Measurements from ENCODE around the gene GPR137B. TPM values are rescaled to one million over a fixed set of nuclear protein-coding genes. Genes with fewer than 3 reads are reported as not detected.

The GPR137B gene
- total RNA-seq, 2 donors from 2014 or later: 22.7 to 39.7 TPM

DNA sequence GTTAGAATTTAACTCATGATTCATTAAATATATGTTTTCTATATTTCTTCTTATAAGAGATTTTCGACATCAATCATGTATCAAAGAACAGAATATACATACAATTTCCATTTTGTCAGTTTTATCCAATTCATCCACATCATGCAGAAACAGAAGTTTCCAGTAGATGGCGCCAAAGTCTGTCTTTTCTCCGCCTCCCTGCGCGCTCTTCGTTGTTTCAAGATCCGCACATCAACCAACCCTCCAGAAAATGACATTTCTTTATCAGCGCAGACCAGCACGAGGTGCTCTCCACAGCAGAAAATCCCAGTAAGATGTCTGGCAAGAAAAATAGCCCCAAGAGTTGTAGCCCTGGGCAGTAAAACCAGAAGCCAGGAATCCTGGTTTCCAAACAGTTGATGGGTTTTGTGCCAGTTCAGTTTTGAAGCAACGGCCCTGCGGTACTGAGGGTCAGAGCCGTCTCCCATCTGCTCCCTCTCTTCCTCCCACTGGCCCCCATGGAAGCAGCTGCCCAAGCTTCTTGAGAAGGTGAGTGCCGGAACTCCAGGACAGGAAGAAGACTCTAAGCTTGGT lies 38.6 kb upstream of the GPR137B start:
- H3K4me1 ChIP-seq: peaks cover 0 to 4% of the 10 kb centered on the region in 2 donors
- H3K4me3 ChIP-seq: no peak overlapping the region
- no peaks in the 10 kb centered on the region for H3K27me3 ChIP-seq
- DNase-seq (ENCODE audit: low spot score): peak; percentile 64
- no peaks in the 10 kb centered on the region for H3K9me3 ChIP-seq
- no peak overlapping the region for H3K27ac ChIP-seq
- H3K36me3 ChIP-seq: no peaks in the 10 kb centered on the region
- TF ChIP-seq, protein P1, sequence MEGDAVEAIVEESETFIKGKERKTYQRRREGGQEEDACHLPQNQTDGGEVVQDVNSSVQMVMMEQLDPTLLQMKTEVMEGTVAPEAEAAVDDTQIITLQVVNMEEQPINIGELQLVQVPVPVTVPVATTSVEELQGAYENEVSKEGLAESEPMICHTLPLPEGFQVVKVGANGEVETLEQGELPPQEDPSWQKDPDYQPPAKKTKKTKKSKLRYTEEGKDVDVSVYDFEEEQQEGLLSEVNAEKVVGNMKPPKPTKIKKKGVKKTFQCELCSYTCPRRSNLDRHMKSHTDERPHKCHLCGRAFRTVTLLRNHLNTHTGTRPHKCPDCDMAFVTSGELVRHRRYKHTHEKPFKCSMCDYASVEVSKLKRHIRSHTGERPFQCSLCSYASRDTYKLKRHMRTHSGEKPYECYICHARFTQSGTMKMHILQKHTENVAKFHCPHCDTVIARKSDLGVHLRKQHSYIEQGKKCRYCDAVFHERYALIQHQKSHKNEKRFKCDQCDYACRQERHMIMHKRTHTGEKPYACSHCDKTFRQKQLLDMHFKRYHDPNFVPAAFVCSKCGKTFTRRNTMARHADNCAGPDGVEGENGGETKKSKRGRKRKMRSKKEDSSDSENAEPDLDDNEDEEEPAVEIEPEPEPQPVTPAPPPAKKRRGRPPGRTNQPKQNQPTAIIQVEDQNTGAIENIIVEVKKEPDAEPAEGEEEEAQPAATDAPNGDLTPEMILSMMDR (IDR thresholded peaks at IDR 0.05): peak; percentile 71 to 84

DNA sequence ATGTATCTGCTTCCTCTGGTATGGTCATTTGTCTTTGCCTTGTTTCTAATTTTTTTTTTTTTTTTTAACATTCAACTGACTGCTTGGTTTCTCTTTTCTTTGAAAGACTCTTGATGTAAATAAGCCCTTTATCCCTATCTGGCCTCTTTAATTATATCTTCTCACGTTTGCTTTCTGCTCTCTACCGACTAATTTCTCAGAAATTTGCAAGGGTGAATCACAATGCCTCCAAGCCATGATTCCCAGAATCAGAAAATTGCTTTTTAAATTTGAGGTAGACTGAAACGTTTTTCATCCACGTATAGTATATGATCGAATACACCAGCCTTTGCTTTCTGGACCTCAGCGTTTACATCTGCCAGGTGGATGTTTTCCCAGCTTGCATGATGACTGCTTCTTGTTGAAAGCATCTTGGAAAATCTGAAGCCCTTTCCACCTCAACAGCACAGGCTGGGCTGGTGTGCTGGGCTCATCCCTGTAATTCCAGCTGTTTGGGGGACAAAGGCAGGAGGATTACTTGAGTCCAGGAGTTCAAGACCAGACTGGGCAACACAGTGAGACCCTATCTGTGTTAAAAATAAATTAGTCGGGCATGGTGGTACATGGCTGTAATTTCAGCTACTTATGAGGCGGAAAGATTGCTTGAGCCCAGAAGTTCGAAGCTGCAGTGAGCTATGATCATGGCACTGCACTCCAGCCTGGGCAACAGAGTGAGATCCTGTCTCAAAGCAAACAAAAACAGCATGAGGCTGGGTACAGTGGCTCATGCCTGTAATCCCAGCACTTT lies 35.0 kb upstream of the GPR137B start:
- no peak overlapping the region for H3K27ac ChIP-seq
- H3K27me3 ChIP-seq: no peaks in the 10 kb centered on the region
- no peaks in the 10 kb centered on the region for H3K36me3 ChIP-seq
- no peak overlapping the region for H3K4me3 ChIP-seq
- TF ChIP-seq, protein P1 (IDR thresholded peaks at IDR 0.05): no peak
- no peak for DNase-seq (ENCODE audit: low spot score)
- peaks cover 0 to 4% of the 10 kb centered on the region in 2 donors for H3K4me1 ChIP-seq
- no peaks in the 10 kb centered on the region for H3K9me3 ChIP-seq

DNA sequence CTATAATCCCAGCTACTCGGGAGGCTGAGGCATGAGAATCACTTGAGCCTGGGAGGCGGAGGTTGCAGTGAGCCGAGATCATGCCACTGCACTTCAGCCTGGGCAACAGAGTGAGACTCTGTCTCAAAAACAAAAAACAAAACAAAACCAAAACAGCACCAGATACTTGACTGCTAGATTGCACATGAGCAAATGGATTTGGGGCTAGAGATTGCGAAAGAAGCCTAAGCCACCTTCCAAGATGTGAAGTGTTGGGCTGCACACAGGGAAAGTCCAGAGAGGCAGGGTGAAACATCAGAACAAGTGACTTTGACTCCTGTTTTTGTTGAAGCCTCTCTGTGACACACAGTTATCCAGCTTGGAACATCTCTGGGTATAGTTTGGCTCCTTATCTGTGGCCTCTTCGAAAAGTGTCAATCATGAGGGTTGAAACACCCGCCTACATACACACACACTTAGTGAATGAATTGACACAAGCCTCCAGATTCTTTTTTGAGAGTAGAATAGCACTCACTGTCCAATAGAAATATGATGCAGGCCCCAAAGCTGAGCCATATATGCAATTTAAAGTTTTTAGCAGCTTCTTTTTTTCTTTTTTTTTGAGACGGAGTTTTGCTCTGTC lies 34.2 kb upstream of the GPR137B start:
- TF ChIP-seq, protein P1 (IDR thresholded peaks at IDR 0.05): no peak

DNA sequence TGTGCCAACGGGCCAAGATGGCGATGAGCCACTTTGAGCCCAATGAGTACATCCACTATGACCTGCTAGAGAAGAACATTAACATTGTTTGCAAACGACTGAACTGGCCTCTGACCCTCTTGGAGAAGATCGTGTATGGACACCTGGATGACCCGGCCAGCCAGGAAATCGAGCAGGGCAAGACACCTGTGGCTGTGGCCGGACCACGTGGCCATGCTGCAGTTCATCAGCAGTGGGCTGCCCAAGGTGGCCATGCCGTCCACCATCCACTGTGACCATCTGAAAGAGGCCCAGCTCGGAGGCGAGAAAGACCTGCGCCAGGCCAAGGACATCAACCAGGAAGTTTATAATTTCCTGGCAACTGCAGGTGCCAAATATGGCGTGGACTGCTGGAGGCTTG lies 32.2 kb upstream of the GPR137B start:
- no peak overlapping the region for H3K27ac ChIP-seq
- no peak for DNase-seq (ENCODE audit: low spot score)
- H3K9me3 ChIP-seq: no peaks in the 10 kb centered on the region
- no peak overlapping the region for H3K4me3 ChIP-seq
- H3K27me3 ChIP-seq: no peaks in the 10 kb centered on the region
- H3K4me1 ChIP-seq: no peaks in the 10 kb centered on the region
- TF ChIP-seq, protein P1 (IDR thresholded peaks at IDR 0.05): no peak
- no peaks in the 10 kb centered on the region for H3K36me3 ChIP-seq

More for the DNA sequence above, 34.2 kb upstream of the GPR137B start:
- Histone ChIP-seq H3K27ac (no peak overlapping the region), H3K9me3 (no peaks in the 10 kb centered on the region), H3K36me3 (no peaks in the 10 kb centered on the region), H3K4me1 (peaks cover 0 to 4% of the 10 kb centered on the region in 2 donors), H3K27me3 (no peaks in the 10 kb centered on the region), H3K4me3 (no peak overlapping the region)
- DNase-seq (ENCODE audit: low spot score): no peak

DNA sequence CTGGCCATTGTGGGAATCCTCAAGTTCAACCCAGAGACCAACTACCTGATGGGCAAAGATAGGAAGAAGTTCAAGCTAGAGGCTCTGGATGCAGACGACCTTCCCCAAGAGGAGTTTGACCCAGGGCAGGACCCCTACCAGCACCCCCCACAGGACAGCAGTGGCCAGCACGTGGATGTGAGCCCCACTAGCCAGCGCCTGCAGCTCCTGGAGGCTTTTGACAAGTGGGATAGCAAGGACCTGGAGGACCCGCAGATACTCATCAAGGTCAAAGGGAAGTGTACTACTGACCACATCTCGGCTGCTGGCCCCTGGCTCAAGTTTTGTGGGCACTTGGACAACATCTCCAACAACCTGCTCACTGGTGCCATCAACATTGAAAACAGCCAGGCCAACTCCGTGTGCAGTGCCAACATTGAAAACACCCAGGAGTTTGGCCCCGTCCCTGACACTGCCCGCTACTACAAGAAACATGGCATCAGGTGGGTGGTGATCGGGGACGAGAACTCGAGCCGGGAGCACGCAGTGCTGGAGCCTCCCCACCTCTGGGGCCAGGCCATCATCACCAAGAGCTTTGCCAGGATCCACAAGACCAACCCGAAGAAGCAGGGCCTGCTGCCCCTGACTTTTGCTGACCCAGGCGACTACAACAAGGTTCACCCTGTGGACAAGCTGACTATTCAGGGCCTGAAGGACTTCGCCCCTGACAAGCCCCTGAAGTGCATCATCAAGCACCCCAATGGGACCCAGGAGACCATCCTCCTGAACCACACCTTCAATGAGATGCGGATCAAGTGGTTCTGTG lies 30.6 kb upstream of the GPR137B start:
- Histone ChIP-seq H3K4me1 (no peaks in the 10 kb centered on the region), H3K27ac (no peak overlapping the region), H3K9me3 (no peaks in the 10 kb centered on the region), H3K27me3 (no peaks in the 10 kb centered on the region), H3K4me3 (no peak overlapping the region), H3K36me3 (no peaks in the 10 kb centered on the region)
- TF ChIP-seq, protein P1 (IDR thresholded peaks at IDR 0.05): no peak
- DNase-seq (ENCODE audit: low spot score): no peak

Data from right atrium auricular region (tissue), 2 donors.